Spleen (tissue), 11 donors: ENCODE results near the gene ENO2. TPM values are rescaled to one million over a fixed set of nuclear protein-coding genes. Genes with fewer than 3 reads are reported as not detected.
"Not testable (repeated sequence)": the region's sequence is repeated elsewhere in the genome, so short reads cannot be mapped to it uniquely, and the experiment has no call there.

ENCODE experiments used
- DNase-seq: peaks from one replicate; pipeline ENCODE4 v3.0.0-alpha.2; 2020
- H3K27ac ChIP-seq, 8 donors: fragments of 200-600 bp; sonication (generic) in 7 of 8; 1 replicate in 4 of 8; 2 replicates in 4 of 8; pipeline versions ENCODE4 v1.5.0 to v1.8.0; 2016 to 2021; ENCODE audit warnings: inconsistent platforms in 4 of 8, mild to moderate bottlenecking in 4 of 8, moderate library complexity in 1 of 8
- H3K27me3 ChIP-seq, 7 donors: fragments of 200-600 bp; sonication (generic) in 6 of 7; replicated peaks in 1 of 7; 1 replicate in 4 of 7; 2 replicates in 3 of 7; pipeline versions ENCODE4 v1.5.0 to v1.8.0; 2016 to 2021; ENCODE audit warnings: inconsistent platforms in 3 of 7, mild to moderate bottlenecking in 1 of 7
- H3K36me3 ChIP-seq, 6 donors: fragments of 200-600 bp; sonication (generic) in 5 of 6; 1 replicate in 4 of 6; 2 replicates in 2 of 6; pipeline versions ENCODE4 v1.5.0 to v1.8.0; 2016 to 2021; ENCODE audit warnings: inconsistent platforms in 2 of 6
- H3K4me1 ChIP-seq, 6 donors: fragments of 200-600 bp; sonication (generic) in 5 of 6; 1 replicate in 3 of 6; 2 replicates in 3 of 6; pipeline versions ENCODE4 v1.5.0 to v1.8.0; 2016 to 2021; ENCODE audit warnings: inconsistent platforms in 3 of 6
- H3K4me3 ChIP-seq, 8 donors: fragments of 200-600 bp; sonication (generic) in 7 of 8; 1 replicate in 4 of 8; 2 replicates in 4 of 8; pipeline versions ENCODE4 v1.5.0 to v1.8.0; 2016 to 2021; ENCODE audit warnings: inconsistent platforms in 4 of 8, mild to moderate bottlenecking in 4 of 8, moderate library complexity in 2 of 8
- H3K9me3 ChIP-seq, 8 donors: fragments of 200-600 bp; sonication (generic) in 7 of 8; 1 replicate in 4 of 8; 2 replicates in 4 of 8; pipeline versions ENCODE4 v1.5.0 to v1.8.0; 2016 to 2021; ENCODE audit warnings: inconsistent platforms in 4 of 8
- POLR2A ChIP-seq, 3 donors: fragments of 450-650 bp; IDR thresholded peaks; one replicate each; pipeline ENCODE4 v1.5.1; 2017; ENCODE audit warnings: antibody characterized with exemption in 3 of 3, mild to moderate bottlenecking in 1 of 3
- POLR2AphosphoS5 ChIP-seq, 3 donors: sonication (generic); formaldehyde crosslinking; IDR thresholded peaks; one replicate each; pipeline ENCODE4 v1.5.1; 2017; ENCODE audit warnings: antibody characterized with exemption in 3 of 3
- WGBS, 5 donors: extraction: QIAGEN DNeasy Blood & Tissue Kit in 3 of 5; methylation state at CpG; one replicate each; pipeline versions ENCODE4 v1.1.5 to v1.1.7; 2013 to 2018; 5-methylcytosine and 5-hydroxymethylcytosine counted together
- intact Hi-C: fragments of 100-400 bp; cut with DNase I; formaldehyde crosslinking; loops from one replicate; pipeline ENCODE4 v1.15.0; 2023; ENCODE audit warnings: low total_unique reads
- polyA plus RNA-seq, 3 donors: library from polyadenylated mRNA; stranded (reverse); fragments of 200-250 nt; gene quantifications; one replicate each; pipeline ENCODE4 v1.2.1, GENCODE V29; 2013
- total RNA-seq, 7 donors: library from RNA; depleted of rRNA in 3 of 7; stranded (reverse); fragments of >200 nt in 3 of 7; fragmentation: NEBNext Ultra II Directional in 4 of 7; extraction: Animal tissue kit (Norgen Biotek cat#: 25700) in 4 of 7; gene quantifications; one replicate each; pipeline versions ENCODE4 v1.1.0 to v1.2.1, GENCODE V29; 2016 to 2021
- TF ChIP-seq, protein P1 (sequence below), 11 experiments: fragments of 200-600 bp in 7 of 11; fragments of 450-650 bp in 4 of 11; sonication (generic) in 4 of 11; IDR thresholded peaks in 8 of 11; conservative IDR thresholded peaks in 3 of 11; 1 replicate in 7 of 11; 2 replicates in 4 of 11; pipeline versions ENCODE4 v1.4.0 to v1.8.0; 2016 to 2021; ENCODE audit warnings: antibody characterized with exemption in 11 of 11, inconsistent platforms in 4 of 11, mild to moderate bottlenecking in 1 of 11
- donor health status: healthy with polysubstance abuse.
- donor health status: DM: no; HTN: no; CAD: no; lungs with moderate emphysema.
- donor health status: DM: no; HTN: no; CAD: no.
- donor health status: Bipolar disorder and iron deficiency.
- donor health status: healthy.
- donor health status: DM: no; HTN: no; CAD: no.
- donor health status: DM: yes; HTN: yes; CAD: no.

Gene ENO2
- total and polyA plus RNA-seq, 10 donors, result 7.6 to 41.3 (median 26.5) TPM

- no peaks in the 10 kb centered on the region for H3K9me3 ChIP-seq
- H3K4me1 ChIP-seq, result peaks cover 0 to 24% (median 16%) of the 10 kb centered on the region in 6 donors
- H3K27ac ChIP-seq, result no peak overlapping the region
- no peak for DNase-seq
- TF ChIP-seq POLR2AphosphoS5 (IDR thresholded peaks at IDR 0.05), result no peak
- TF ChIP-seq, protein P1, sequence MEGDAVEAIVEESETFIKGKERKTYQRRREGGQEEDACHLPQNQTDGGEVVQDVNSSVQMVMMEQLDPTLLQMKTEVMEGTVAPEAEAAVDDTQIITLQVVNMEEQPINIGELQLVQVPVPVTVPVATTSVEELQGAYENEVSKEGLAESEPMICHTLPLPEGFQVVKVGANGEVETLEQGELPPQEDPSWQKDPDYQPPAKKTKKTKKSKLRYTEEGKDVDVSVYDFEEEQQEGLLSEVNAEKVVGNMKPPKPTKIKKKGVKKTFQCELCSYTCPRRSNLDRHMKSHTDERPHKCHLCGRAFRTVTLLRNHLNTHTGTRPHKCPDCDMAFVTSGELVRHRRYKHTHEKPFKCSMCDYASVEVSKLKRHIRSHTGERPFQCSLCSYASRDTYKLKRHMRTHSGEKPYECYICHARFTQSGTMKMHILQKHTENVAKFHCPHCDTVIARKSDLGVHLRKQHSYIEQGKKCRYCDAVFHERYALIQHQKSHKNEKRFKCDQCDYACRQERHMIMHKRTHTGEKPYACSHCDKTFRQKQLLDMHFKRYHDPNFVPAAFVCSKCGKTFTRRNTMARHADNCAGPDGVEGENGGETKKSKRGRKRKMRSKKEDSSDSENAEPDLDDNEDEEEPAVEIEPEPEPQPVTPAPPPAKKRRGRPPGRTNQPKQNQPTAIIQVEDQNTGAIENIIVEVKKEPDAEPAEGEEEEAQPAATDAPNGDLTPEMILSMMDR (IDR thresholded peaks at IDR 0.05 in 8 of 11, conservative IDR thresholded peaks at IDR 0.05 in 3 of 11), result no peak
- no peak for TF ChIP-seq POLR2A (IDR thresholded peaks at IDR 0.05)
- H3K27me3 ChIP-seq, result no peaks in the 10 kb centered on the region
- H3K4me3 ChIP-seq, result no peak overlapping the region
- peaks cover 0 to 26% (median 13%) of the 10 kb centered on the region in 6 donors for H3K36me3 ChIP-seq
- WGBS, 5 donors, result 83 to 92% (median 90%) methylated on average over 2 of the region's 2 CpGs
- intact Hi-C loops, result no loop called here
These were observed 26.0 kb upstream of the ENO2 start for GRCh38 chr12:6888360-6888759.

- WGBS, 5 donors, result 85 to 94% (median 89%) methylated on average over 7 of the region's 7 CpGs
- H3K36me3 ChIP-seq, result peaks cover 0 to 22% (median 8%) of the 10 kb centered on the region in 6 donors
- H3K4me3 ChIP-seq, H3K27me3 ChIP-seq, DNase-seq, H3K27ac ChIP-seq, intact Hi-C loops, H3K9me3 ChIP-seq: not testable (repeated sequence)
- H3K4me1 ChIP-seq, result peaks cover 0 to 24% (median 16%) of the 10 kb centered on the region in 6 donors
These were observed 25.6 kb upstream of the ENO2 start for GRCh38 chr12:6888794-6889193.

GRCh38 chr12:6889775-6890573, 24.4 kb upstream of the ENO2 start:
- H3K36me3 ChIP-seq, DNase-seq, intact Hi-C loops, H3K9me3 ChIP-seq, H3K27me3 ChIP-seq: not testable (repeated sequence)
- H3K4me1 ChIP-seq, result peaks cover 0 to 27% (median 16%) of the 10 kb centered on the region in 6 donors
- WGBS, 5 donors, result 79 to 93% (median 87%) methylated on average over 21 of the region's 21 CpGs
- H3K4me3 ChIP-seq, result peak overlapping the region in 2 of 8 donors; percentile 46 to 64
- H3K27ac ChIP-seq, result peak overlapping the region; percentile 74 to 96 (median 91)

GRCh38 chr12:6890789-6891645, 23.4 kb upstream of the ENO2 start:
- TF ChIP-seq POLR2AphosphoS5 (IDR thresholded peaks at IDR 0.05), result peak; percentile 90 to 92 (median 91)
- TF ChIP-seq, protein P1 (IDR thresholded peaks at IDR 0.05 in 8 of 11, conservative IDR thresholded peaks at IDR 0.05 in 3 of 11), result peak; percentile 55 to 99 (median 96)
- TF ChIP-seq POLR2A (IDR thresholded peaks at IDR 0.05), result peak in 2 of 3 donors; percentile 31 to 52
- Histone ChIP-seq H3K9me3 (no peaks in the 10 kb centered on the region), H3K27ac (peak overlapping the region; percentile 74 to 96 (median 91)), H3K36me3 (no peaks in the 10 kb centered on the region), H3K27me3 (no peaks in the 10 kb centered on the region), H3K4me1 (peaks cover 0 to 27% (median 16%) of the 10 kb centered on the region in 6 donors), H3K4me3 (peak overlapping the region; percentile 25 to 64 (median 34))
- intact Hi-C loops, result no loop called here
- DNase-seq, result peak; percentile 100
- WGBS, 5 donors, result 2 to 5% (median 2%) methylated on average over 34 to 68 of the region's 68 CpGs

GRCh38 chr12:6891646-6892001, 22.8 kb upstream of the ENO2 start:
- Histone ChIP-seq H3K27ac (peak overlapping the region; percentile 74 to 96 (median 91)), H3K9me3 (no peaks in the 10 kb centered on the region), H3K27me3 (no peaks in the 10 kb centered on the region), H3K4me3 (peak overlapping the region; percentile 11 to 64 (median 34)), H3K4me1 (peaks cover 0 to 27% (median 16%) of the 10 kb centered on the region in 6 donors), H3K36me3 (no peaks in the 10 kb centered on the region)
- intact Hi-C loops, result no loop called here
- TF ChIP-seq POLR2AphosphoS5 (IDR thresholded peaks at IDR 0.05) (no peak), POLR2A (IDR thresholded peaks at IDR 0.05) (no peak)
- TF ChIP-seq, protein P1 (IDR thresholded peaks at IDR 0.05 in 8 of 11, conservative IDR thresholded peaks at IDR 0.05 in 3 of 11), result no peak
- no peak for DNase-seq
- 79 to 87% (median 83%) methylated on average over 5 of the region's 5 CpGs for WGBS, 5 donors

- DNase-seq, result not testable (repeated sequence)
- peaks cover 0 to 27% (median 16%) of the 10 kb centered on the region in 6 donors for H3K4me1 ChIP-seq
These were observed 21.7 kb upstream of the ENO2 start for GRCh38 chr12:6892683-6893082.

More at GRCh38 chr12:6892683-6893082, 21.7 kb upstream of the ENO2 start:
- WGBS, 5 donors, result 91 to 99% (median 94%) methylated on average over 3 of the region's 3 CpGs
- H3K36me3 ChIP-seq, H3K27ac ChIP-seq, H3K9me3 ChIP-seq, H3K27me3 ChIP-seq, intact Hi-C loops, H3K4me3 ChIP-seq: not testable (repeated sequence)
